Stimulated activated CD8-positive, alpha-beta memory T cell treated with anti-CD3 and anti-CD28 coated beads, Interleukin-2, amount 100 ng/mL, for 48 hours (primary cell): ENCODE results near the gene DIPK1A.
"Not testable (repeated sequence)": the region's sequence is repeated elsewhere in the genome, so short reads cannot be mapped to it uniquely, and the experiment has no call there.

ENCODE experiments used
- DNase-seq, 2 donors: peaks; one replicate each; pipeline ENCODE4 v3.0.0-alpha.2; 2020; ENCODE audit warnings: low read depth in 2 of 2

DIPK1A gene

DNA sequence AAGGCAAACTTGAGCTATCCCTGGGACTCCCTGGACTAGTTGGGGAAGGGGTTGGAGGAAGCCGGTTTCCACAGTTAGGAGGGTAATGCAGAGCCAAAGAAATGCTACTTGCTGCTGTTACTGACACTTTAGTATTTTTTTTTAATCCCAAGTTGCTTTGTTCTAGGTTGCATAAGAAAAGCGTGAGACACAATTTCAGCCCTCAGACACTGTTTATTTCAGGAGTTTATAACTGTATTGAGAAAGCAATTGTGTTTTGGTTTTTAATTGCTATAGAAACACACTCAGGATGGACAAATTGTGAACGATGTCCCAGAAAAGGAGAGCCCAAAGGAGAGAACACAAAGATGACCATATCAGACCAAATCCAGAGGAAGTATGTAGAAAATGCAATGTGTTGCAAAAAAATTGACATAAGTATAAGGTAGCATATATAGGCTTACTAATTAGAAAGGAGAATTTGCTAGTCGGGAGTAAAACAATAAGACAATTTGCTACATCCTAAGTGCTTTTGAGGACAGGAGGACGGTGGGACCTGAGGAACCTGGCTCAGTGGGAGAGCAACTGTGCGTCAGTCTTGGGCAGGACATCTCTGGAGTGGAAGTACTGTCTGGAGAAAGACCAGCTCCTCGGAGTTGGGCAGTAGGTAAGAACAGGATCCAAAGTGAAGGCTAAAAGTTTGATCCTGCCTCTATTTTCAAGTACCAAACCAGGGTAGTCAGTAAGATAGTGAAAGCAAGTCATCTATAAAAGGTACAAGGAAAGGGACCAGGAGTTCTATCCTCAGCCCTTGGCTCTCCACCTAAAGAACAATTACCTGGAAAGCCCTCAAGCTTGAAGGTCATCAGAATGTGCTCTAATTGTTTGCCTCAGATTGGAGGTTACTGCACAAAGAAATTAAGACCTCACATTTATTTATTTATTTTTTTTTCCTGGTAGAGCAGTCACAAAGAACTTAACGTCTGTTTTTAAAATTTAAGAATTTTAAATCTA, 39.9 kb downstream of the DIPK1A start:
- no peak for DNase-seq

DNA sequence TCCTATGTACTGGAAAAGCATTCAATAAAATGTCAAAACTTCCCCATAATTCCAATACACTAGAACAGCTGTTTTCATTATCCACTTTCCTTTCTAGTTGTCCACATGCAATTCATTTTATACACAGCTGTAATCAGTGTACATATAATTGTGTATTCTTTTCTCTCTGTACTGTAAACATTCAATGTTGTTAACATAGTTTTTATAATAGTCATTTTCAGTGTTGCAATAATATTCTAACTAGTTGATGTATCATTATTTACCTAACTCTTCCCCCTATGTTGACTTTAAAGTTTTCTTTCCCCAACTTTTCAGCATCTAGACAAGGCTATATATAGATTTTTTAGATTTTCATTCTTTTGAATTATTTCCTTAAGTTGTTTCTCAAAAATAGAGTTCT, 44.4 kb downstream of the DIPK1A start:
- no peak for DNase-seq

DNA sequence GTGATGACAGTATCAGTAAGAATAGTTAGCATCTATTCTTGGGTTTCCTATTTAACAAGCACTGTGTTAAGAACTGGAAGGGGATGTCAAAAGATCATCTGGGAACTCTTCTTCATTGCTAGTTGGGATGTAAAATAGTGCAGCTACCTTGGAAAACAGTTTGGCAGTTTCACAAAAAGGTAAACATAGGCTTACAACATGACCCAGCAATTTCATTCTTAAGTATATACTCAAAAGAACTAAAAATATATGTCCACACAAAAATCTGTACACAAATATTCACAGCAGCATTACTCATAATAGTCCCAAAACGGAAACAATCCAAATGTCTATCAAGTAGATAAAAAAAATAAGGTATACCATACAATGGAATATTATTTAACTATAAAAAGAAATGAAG, 45.7 kb downstream of the DIPK1A start:
- no peak for DNase-seq

DNA sequence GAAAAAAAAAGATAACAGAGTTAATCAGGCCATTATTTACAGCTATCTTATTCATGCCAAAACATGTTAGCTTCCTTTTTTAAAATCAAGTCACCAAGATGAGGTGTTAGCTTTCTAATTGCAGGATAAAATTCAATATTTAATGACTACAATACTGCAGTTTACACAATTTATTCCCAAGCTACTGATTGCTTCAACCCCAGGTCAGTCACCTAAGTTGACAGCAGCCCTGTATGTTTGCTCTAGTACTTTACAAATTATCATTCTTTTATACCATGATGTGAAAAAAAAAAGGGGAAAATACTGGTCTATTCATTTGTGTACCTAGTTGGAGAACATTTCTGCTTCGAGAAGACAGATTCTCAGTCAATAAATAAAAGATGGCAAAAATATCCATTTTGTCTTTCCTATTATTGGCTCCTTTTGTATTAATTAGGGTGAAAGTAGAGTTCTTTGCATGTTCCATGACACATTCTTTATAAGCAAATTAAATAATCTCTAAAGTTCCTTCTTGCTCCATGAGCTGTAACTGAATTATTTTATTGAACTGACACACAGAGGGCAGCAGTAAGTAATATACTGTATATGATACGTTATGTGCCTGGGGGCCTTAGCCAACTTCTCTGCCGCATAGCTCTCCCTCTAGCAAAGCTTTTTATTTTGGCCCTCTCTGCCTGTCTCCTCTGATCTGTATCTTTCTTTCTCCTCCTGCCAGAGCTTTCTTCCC, 48.0 kb downstream of the DIPK1A start:
- DNase-seq, result no peak

DNA sequence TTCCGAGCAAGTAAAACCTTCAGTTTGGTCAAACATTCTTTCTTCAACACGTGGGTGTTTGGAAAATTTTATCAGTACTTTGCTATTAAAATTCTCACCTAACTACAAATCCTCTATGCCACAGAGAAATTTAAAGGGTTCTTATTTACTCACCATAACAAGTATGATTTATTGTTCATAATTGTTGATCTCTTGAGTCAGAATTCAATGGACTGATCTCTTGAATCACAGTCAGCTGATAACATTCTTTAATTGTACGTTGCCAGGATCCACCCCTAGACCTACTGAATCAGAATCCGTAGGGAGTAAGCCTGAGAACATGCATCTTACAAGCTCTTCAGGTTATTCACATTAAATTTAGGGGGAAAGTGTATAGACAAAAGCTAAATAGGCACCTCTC, 51.2 kb downstream of the DIPK1A start:
- no peak for DNase-seq

DNA sequence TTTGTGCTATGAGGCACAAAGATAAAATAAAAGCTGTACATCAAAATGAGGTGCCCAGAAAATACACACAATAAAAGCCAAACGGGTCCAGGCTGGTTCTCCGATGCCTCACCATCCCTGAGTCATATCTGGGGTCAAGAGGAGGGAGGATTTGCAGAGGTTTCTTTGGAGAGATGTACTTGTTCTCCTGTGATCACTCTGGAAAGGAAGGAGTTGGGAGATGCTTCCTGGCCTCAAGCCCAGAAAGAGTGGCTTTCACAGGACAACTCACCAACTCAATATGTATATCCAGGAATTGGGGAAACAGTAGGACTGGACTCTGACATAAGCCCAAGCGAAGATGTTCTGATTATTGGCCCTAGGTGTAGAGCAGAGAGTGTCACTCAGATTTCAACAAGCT, 51.9 kb downstream of the DIPK1A start:
- DNase-seq, result no peak

DNA sequence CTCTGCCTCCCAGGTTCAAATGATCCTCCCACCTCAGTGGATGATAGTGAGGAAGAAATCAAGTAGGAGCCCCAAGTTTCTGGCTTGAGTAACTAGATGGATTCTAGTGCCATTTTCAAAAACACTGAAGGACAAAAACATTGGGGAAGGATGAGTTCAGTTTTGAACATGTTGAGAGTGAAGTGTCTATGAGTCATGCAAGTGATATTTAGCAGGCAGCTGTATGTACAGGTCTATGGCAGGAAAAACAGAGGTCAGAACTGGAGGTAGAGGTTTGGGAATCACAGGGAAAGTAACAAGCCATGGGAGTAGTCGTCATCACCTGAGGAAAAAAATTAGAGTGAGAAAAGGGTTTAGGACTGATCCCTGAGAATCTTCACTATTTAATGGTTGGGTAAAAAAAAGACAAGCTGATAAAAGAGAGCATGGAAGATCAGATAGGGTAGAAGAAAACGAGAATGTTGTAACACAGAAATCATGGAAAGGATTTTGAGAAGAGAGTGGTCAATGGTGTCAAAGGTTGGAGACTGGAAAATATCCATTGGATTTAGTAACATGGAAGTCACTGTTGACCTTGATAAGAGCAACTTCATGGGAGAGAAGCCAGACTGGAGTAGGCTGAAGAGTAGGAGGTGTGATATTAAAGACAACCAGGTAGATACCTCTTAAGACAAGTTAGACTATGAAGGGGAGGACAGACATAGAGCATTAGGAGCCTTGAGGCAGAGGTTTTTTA, 53.1 kb downstream of the DIPK1A start:
- no peak for DNase-seq

DNA sequence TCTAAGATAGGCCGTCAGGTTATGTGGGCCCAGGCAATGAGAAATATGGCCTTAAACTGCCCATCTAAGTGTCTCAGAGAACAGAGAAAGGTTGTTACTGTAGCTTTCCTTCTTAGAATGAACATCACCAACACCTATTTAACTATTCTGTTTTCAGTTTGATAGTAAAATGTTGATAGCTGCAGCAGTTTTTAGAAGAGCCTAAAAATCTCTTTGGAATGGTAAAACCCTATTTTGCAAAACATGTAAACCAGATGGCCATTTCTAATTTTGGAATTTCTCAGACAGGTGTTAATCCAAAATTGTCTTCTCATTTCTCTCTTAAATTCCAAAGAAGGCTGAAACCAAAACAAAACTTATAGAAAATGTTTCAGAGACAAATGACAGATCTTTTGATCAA, 57.5 kb downstream of the DIPK1A start:
- DNase-seq, result no peak

DNA sequence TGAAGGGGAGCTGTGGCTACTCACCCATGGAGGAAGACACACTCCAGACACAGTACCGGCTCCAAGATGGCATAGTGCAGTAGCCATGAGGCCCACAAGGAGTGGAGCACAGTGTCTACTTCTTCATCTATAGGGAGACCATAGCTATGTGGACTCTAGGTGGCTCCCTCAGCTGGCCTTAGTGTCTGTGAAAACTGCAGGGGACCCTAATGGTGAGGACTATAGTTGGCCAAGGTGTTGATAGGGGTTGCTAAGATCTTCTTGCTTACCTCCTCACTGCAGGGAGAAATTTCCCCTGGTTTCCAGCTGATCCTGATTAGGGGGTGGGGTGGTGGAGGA, 58.9 kb downstream of the DIPK1A start:
- no peak for DNase-seq

DNA sequence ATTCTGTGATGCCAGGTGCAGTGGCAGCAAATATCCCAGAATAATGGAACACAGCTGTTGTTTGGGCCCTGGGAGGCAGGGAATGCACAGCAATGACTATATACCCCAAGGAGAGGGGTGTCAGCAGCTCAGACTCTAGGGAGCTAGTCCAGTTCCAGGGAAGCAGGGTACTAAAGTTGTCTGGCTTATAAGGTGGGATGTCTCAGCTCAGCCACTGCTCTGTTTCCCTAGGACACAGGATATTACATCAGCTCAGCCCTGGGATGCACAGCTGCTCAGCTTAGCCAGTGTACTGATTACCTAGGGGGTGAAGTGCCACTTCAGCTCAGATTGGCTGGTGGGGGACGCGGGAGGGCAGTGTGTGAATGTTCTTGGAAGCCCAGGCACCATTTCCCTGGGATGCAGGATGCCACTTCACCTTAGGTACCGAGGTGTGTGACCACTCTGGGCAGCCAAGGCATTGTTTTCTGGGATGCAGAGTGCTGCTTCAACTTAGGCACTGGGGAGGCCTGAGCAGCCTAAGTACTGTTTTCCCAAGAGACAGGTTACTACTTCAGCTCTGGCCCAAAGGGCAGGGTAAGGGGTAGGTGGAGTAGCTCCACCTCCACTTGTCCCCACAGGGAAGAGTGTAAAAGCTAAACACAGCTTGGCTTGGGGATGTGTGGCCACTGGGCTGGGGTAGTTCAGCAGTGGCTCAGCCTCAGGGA, 59.4 kb downstream of the DIPK1A start:
- no peak for DNase-seq

DNA sequence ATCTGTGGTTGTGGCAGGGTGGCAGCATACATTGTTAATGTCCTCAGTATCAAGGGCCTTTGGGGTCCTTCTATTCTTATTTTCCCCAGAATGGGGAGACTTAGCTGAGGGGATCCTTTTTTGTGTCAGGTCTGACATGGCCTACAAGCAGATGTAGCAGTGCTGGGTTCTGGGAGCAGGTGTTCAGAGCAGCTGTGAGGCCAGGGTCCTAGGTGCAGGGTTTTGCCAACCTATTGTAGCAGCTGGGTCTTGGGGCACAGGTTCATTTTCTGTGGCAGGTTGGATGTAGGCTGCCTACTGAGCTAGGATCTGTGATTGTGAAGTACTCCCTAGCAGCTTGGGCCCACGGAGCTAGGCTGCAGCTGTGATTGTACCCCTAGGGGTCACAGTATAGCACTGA, 60.1 kb downstream of the DIPK1A start:
- DNase-seq, result no peak

DNA sequence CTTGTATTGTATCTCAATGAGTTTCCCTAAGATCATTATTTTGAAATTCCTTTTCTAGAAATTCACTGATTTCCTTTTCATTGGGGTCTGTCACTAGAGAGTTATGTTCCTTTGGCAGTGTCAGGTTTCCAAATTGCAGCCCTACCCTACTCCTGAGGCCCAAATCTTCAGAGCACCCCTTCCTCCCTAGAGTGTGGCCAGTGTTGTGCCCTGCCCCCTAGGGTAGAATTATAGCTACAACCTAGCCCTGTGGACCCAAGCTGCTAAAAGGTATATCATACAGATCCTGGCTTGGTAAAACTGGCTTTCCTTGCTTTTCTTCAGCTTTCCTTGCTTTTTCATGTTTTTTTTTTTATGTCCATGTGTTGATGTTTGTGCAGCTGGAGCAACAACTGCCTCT, 60.7 kb downstream of the DIPK1A start:
- no peak for DNase-seq

DNA sequence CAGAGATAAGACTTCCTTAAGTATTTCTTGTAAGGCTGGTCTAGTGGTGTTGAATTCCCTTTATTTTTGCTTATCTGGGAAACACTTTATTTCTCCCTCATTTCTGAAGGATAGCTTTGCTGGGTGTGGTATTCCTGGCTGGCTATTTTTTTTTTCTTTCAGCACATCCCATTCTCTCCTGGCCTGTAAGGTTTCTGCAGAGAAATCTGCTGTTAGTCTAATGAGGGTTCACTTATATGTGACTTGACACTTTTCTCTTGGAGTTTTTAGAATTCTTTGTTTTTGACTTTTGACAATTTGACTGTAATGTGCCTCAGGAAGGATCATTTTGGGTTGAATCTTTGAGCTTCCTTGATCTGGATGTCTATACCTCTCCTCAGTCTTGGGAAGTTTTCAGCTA, 61.5 kb downstream of the DIPK1A start:
- no peak for DNase-seq

DNA sequence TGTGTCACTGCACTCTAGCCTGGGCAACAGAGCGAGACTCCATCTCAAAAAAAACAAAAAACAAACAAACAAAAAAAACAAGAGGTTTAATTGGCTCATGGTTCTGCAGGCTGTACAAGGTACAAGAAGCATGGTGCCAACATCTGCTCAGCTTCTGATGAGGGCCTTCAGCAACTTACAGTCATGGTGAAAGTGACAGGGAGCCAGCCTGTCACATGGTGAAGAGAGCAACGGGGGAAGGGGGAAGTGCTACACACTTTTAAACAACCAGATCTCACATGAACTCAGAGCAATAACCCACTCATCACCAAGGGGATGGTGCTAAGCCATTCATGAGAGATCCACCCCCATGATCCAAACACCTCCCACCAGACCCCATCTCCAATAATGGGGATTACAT, 63.2 kb downstream of the DIPK1A start:
- DNase-seq, result not testable (repeated sequence)

DNA sequence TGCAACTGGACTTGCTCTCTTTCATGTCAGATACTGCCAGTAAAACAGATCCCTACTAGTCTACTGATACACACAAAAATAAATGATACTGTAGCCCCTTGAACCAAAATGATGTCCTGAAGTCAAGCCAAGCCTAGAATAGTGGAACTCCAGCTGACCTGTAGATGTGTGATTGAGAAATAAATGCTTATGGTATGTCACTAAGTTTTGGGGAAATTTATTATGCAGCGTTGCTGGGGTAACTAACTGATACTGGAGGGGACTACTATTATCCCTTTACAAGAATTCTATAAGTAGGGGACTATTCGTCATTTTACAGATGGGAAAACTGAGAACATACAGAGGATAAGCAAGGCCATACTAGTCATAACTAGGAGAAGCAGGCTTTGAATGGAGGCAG, 73.8 kb downstream of the DIPK1A start:
- DNase-seq, result no peak

DNA sequence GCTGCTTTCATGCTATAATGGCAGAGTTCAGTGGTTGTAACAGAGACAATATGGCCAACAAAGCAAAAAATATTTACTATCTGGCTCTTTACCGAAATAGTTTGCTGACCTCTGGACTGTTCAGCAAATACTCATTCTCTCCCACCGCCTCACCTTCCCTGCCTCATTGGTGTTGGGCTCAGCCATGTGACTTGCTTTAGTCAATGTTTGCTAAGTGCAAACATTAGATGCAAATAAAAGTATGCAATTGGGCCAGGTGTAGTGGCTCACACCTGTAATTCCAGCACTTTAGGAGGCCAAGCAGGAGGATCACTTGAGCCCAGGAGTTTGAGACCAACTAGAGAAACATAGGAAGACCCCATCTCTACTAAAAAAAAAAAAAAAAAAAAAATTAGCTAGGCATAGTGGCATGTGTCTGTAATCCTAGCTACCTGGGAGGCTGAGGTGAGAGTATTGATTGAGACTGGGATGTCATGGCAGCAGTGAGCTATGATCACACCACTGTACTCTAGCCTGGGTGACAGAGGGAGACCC, 74.3 kb downstream of the DIPK1A start:
- no peak for DNase-seq

DNA sequence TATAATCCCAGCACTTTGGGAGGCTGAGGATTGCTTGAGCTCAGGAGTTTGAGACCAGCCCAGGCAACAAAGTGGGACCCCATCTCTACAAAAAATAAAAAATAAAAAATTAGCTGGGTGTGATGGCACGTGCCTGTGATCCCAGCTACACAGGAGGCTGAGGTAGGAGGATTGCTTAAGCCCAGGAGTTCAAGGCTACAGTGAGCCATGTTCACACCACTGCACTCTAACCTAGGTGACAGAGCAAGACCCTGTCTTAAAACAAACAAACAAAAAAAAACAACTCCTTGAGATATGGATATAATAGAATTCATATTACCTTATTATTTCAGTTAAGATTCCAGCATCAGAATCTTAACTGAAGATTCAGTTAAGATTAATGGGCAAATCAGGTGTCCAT, 77.1 kb downstream of the DIPK1A start:
- no peak for DNase-seq

DNA sequence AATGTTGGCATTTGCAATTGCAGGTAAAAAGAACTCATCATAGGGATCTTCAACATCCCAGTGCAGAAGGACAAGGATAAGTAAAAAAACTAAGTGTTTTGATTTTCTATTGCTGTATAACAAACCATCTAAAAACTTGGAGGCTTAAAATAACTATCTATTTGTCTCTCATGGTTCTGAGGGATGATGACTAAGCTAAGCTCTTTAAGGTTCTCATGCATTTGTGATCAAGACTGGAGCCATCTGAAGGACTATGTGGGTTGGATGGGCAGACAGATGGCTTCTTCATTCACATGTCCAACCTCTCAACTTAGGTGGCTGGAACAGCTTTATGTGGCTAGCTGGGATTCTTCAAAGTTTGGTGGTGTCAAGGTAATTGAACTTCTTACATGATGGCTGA, 78.0 kb downstream of the DIPK1A start:
- DNase-seq, result no peak

DNA sequence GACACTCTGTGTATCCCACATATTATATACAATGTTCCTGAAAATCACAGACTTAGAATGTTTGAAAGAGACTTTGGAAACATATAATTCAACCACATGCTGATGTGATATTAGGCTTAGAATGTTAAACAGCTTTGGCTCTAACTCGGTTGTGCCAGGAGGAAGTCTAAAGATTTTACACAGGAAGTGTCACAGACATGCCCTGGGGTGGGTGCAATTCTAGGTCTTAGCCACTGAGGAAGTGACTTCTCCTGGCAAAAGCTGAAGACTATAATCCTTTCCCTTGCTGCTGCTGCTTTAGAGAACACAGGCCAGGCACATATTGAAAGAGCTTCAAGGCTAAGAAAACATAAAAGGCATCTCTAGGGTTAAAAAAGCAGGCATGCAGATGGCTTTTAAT, 78.4 kb downstream of the DIPK1A start:
- no peak for DNase-seq

DNA sequence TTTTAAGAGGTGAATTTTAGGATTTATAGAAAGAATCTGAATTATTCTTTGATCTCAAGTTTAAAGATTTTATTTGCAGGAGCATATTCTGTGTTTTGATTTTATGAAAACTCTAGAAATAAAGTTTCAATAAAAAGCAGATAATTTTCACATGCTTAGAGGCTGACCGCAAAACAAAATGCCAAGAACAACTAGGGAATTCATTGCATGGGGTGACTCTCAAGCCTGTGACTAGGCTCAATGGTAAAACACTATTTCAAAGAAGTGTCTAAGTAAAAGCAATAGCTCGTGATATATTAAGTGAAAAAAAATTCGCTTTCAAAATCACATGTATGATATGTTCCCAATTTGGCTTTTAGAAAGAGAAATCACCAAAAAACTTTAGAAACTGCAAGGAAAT, 79.9 kb downstream of the DIPK1A start:
- DNase-seq, result no peak

DNA sequence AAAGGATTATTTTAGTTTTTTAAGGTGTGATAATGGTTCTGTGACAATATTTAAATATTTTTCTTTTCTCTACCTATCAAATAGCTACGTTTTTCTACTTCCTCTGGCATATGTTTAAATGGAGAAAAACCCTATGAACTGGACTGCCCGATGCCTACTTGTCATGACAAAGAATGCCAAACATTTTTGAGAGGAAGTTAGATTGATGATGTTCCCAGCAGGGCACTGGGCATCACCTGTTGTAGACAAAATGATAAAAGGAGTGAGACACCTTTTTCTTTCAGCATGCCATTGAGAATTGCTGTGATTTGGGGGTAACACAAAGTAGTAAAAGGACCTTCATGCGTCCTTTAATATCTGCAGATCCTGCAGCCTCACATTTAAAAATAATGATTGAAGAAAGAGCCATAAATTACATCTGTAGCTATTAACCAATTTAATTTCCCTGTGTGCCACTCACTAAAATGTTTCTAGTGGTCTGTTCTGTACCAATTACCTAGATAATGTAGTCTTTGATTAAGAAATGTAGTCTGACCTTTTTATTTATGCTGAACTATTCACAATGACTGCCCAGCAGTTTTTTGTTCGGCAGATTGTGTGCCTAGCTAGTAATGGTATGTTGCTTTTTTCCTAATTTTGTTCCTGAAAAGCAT, 81.8 kb downstream of the DIPK1A start:
- DNase-seq, result no peak
